ENCODE data around the gene HIP1R. TPM values are rescaled to one million over a fixed set of nuclear protein-coding genes. Genes with fewer than 3 reads are reported as not detected.

The HIP1R gene
- total RNA-seq, 1 experiment from 2014 or later = 36.7 TPM

- H3K4me3 ChIP-seq (ENCODE audit: low read depth in 2 of 2, low read length in 2 of 2) = no peak overlapping the region
- DNase-seq (ENCODE audit: low read depth, low spot score) (no peak), ATAC-seq (no peak)
- ChIA-PET POLR2A (no interaction called here), CTCF (interaction anchor here (0.6 kb wide), 1 partner anchor 60 kb away, joined by 8 read pairs; no protein-coding TSS in a partner anchor)
- H3K9me3 ChIP-seq (ENCODE audit: control insufficient read depth, insufficient read depth, low read depth, low read length) = no peaks in the 10 kb centered on the region
- H3K36me3 ChIP-seq (ENCODE audit: control insufficient read depth, insufficient read depth, low read length) = peaks cover 10% of the 10 kb centered on the region
- in situ Hi-C loops (cut with HindIII; ENCODE audit: low pct_unique_long_range_greater_than_20kb, low sequenced_read_pairs) (no loop called here), intact Hi-C loops (cut with micrococcal nuclease; ENCODE audit: unreplicated experiment) (no loop called here)
- no TSS peak for BruUV-seq (replicated peaks)
- H3K27me3 ChIP-seq (ENCODE audit: control insufficient read depth, insufficient read depth, low read length) = no peaks in the 10 kb centered on the region
- H3K4me1 ChIP-seq (ENCODE audit: control insufficient read depth, insufficient read depth, low read length) = peaks cover 84% of the 10 kb centered on the region
- TF ChIP-seq SIN3A (IDR thresholded peaks at IDR 0.05; ENCODE audit: borderline replicate concordance, insufficient read depth, low read depth, low read length) = no peak
- peak; percentile 81 for TF ChIP-seq CTCF (IDR thresholded peaks at IDR 0.05)
- H3K27ac ChIP-seq (ENCODE audit: low read length) = peak overlapping the region; percentile 71
Measured at GRCh38 chr12:122865268-122866231, 30.3 kb downstream of the HIP1R start.

GRCh38 chr12:122866379-122866778, 31.1 kb downstream of the HIP1R start:
- POLR2A ChIA-PET = interaction anchor here (0.6 kb wide), 1 partner anchor 127 kb away, joined by 3 read pairs; no protein-coding TSS in a partner anchor
- no peak for ATAC-seq
- H3K4me1 ChIP-seq (ENCODE audit: control insufficient read depth, insufficient read depth, low read length) = peaks cover 84% of the 10 kb centered on the region
- DNase-seq (ENCODE audit: low read depth, low spot score) = no peak
- intact Hi-C loops (cut with micrococcal nuclease; ENCODE audit: unreplicated experiment) (no loop called here), in situ Hi-C loops (cut with HindIII; ENCODE audit: low pct_unique_long_range_greater_than_20kb, low sequenced_read_pairs) (no loop called here)
- H3K27me3 ChIP-seq (ENCODE audit: control insufficient read depth, insufficient read depth, low read length) = no peaks in the 10 kb centered on the region
- TF ChIP-seq TCF7L2 (IDR thresholded peaks at IDR 0.05; ENCODE audit: low read depth, low read length) = no peak
- TF ChIP-seq POLR2AphosphoS5 (IDR thresholded peaks at IDR 0.05; ENCODE audit: low read depth, low read length) = no peak
- no peak for TF ChIP-seq CTCF (IDR thresholded peaks at IDR 0.05)
- no peak for TF ChIP-seq SIN3A (IDR thresholded peaks at IDR 0.05; ENCODE audit: borderline replicate concordance, insufficient read depth, low read depth, low read length)
- no peak for TF ChIP-seq REST (IDR thresholded peaks at IDR 0.05; ENCODE audit: insufficient read depth in 1 of 2, low read depth in 2 of 2, low read length in 1 of 2)
- TSS peak; percentile 61 for BruUV-seq (replicated peaks)
- H3K9me3 ChIP-seq (ENCODE audit: control insufficient read depth, insufficient read depth, low read depth, low read length) = no peaks in the 10 kb centered on the region
- no peak overlapping the region for H3K4me3 ChIP-seq (ENCODE audit: low read depth in 2 of 2, low read length in 2 of 2)
- H3K27ac ChIP-seq (ENCODE audit: low read length) = peak overlapping the region; percentile 69
- peaks cover 14% of the 10 kb centered on the region for H3K36me3 ChIP-seq (ENCODE audit: control insufficient read depth, insufficient read depth, low read length)
- CTCF ChIA-PET = no interaction called here
